GM13976 (cell line): ENCODE measurements around the gene RPS6KC1.

Experiments used
- DNase-seq: peaks from one replicate; pipeline ENCODE4 v3.0.0; 2012; ENCODE audit warnings: low spot score
- in situ Hi-C: fragments of 300-500 bp; cut with MboI; formaldehyde crosslinking; loops from one replicate; pipeline ENCODE4 v1.12.0; 2022; ENCODE audit warnings: low sequenced_read_pairs, mixed read lengths, inconsistent platforms; ENCODE audit not compliant: unreplicated experiment
- TF ChIP-seq, protein P1 (sequence below): IDR thresholded peaks from 2 replicates; pipeline ENCODE4 v1.5.1; 2012; ENCODE audit warnings: borderline replicate concordance, mild to moderate bottlenecking; ENCODE audit not compliant: insufficient read depth; ENCODE audit errors: extremely low read depth, missing control alignments, control extremely low read depth

Gene RPS6KC1

DNA sequence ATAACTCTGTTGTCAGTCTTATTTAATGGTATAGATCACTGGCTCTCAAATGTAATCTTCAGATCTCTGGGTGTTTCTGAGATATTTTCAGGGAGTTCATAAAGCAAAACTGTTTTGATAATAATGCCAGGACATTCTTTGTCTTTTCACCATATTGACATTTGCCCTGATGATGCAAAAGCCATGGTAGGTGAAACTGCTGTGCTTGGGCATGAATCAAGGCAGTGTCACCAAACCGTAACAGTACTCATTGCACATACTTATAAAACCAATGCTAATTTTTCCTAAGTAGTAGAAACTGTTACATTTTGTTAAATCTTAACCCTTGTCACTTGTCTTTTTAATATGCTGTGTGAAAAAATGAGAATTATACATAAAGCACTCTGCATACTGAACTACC, 76.0 kb downstream of the RPS6KC1 start:
- in situ Hi-C loops: no loop called here
- DNase-seq: no peak
- TF ChIP-seq, protein P1, sequence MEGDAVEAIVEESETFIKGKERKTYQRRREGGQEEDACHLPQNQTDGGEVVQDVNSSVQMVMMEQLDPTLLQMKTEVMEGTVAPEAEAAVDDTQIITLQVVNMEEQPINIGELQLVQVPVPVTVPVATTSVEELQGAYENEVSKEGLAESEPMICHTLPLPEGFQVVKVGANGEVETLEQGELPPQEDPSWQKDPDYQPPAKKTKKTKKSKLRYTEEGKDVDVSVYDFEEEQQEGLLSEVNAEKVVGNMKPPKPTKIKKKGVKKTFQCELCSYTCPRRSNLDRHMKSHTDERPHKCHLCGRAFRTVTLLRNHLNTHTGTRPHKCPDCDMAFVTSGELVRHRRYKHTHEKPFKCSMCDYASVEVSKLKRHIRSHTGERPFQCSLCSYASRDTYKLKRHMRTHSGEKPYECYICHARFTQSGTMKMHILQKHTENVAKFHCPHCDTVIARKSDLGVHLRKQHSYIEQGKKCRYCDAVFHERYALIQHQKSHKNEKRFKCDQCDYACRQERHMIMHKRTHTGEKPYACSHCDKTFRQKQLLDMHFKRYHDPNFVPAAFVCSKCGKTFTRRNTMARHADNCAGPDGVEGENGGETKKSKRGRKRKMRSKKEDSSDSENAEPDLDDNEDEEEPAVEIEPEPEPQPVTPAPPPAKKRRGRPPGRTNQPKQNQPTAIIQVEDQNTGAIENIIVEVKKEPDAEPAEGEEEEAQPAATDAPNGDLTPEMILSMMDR: no peak

DNA sequence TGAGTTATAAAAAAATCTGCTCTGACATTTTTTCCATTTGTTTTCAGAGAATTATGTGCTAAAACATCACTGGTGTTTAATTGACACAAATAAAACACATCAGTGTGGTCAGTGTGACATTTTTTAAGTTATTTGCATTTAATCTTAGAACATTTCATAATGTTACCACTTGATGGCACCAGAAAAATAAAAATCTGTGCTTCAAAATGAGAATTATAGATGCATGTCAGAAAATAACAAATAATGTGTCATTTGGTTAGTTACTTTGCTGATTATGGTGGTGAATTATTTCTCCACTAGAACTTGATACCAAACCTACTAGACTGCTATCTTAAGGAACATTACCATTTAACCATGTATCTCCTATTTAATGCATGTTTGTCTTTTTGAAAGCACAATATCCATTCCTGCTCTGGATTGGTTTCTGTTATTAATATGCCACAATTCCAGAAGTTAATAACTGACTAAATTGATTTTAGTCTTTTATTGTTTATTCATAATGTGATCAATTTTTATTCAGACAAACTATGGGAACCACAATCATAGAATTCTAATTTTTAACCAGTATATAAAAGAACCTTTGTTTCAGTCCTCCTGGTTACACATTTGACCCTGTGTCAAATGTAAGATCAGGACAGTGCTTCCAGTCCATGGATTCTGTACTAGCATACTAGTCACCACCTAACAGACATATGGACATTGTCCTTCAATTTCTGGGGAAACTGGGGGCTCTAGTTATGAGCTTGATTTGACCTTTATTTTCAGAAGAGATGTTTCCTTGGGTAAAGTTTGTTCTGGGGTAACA, 81.0 kb downstream of the RPS6KC1 start:
- in situ Hi-C loops: no loop called here
- no peak for DNase-seq
- TF ChIP-seq, protein P1: no peak

DNA sequence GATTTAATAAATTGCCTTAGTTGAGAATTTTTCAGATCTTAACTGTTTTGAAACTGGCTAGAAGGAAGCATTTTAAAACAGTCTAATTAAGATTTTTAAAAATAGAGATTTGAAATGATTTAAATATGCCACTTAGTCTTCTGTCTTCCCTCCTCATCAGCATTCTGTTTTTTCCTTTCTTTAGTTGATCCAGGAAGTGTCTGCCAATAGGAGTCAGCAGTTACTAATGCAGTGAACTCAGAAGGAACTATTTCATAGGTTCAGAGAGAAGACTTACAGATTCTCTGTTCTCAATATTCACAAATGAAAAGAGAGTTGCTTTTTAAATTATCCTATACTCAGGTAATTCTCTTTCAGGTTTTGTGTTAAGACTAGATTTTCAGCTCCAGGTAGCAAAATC, 84.5 kb downstream of the RPS6KC1 start:
- TF ChIP-seq, protein P1: no peak
- DNase-seq: no peak
- in situ Hi-C loops: no loop called here

DNA sequence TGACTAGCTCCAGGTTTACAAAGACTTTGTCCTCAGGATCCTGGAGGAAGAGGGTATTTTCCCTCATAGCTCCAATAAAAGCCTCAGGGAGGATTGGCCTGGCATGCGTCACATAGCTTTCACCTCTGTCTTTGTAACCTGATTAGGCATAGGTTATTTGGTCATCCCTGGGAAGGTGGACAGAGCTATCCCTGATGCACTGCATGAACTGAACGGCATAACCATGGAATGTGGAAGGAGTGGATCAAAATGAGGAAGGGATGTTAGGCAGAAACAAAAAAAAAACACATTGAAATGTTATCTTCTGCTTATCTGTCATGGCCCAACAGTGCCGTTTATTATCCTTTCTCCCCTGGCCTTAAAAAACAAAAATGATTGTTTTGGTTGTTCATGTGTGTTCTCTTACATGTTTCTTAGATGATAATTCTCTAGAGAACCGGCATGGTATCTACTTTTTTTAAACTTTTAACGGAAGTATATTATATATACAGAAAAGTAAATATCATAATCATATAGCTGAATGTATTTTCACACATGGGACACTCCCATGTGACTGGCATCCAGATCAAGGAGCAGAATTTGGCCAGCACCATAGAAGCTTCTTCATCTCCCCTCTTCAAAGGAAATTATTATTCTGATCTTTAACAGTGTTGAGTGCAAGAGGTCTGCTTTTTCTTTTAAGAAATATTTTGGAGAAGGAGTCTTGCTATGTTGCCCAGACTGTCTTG, 85.3 kb downstream of the RPS6KC1 start:
- TF ChIP-seq, protein P1: no peak
- DNase-seq: no peak
- in situ Hi-C loops: no loop called here

DNA sequence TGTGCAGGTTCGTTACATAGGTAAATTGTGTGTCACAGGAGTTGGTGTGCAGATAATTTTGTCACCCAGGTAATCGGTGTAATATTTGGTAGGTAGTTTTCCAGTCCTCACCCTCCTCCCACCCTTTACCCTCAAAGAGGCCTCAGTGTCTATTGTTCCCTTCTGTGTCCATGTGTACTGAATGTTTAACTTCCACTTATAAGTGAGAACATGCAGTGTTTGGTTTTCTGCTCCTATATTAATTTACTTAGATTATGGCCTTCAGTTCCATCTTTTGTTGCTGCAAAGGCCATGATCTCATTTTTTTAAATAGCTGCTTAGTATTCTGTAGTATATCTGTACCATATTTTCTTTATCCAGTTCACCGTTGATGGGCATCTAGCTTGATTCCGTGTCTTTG, 87.3 kb downstream of the RPS6KC1 start:
- no peak for DNase-seq
- in situ Hi-C loops: no loop called here
- TF ChIP-seq, protein P1: no peak

DNA sequence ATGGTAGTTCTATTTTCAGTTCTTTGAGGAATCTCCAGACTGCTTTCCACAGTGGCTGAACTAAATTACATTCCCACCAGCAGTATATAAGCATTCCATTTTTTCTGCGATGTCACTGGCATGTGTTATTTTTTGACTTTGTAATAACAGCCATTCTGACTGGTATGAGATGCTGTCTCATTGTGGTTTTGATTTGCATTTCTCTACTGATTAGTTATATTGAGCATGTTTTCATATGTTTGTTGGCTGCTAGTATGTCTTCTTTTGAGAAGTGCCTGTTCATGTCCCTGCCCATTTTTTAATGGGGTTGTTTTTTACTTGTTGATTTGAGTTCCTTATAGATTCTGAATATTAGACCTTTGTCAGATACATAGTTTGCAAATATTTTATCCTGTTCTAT, 87.9 kb downstream of the RPS6KC1 start:
- in situ Hi-C loops: no loop called here
- DNase-seq: no peak
- TF ChIP-seq, protein P1: no peak
